ENCODE measurements around the gene OR4A5.
"Not testable (repeated sequence)": the region's sequence is repeated elsewhere in the genome, so short reads cannot be mapped to it uniquely, and the experiment has no call there.

GRCh38 chr11:54706532-54706931, at the start of gene OR4A5:
- TF ChIP-seq CTCF (optimal IDR thresholded peaks at IDR 0.05 in 1 of 3, IDR thresholded peaks at IDR 0.05 in 1 of 3, conservative IDR thresholded peaks at IDR 0.05 in 1 of 3; ENCODE audit: extremely low read depth in 1 of 3, insufficient read depth in 2 of 3, low read length in 3 of 3); EZH2 (IDR thresholded peaks at IDR 0.05; ENCODE audit: low read length): not testable (repeated sequence)

Measured in keratinocyte (primary cell).